Activated CD8-positive, alpha-beta T cell treated with anti-CD3 and anti-CD28 coated beads for 36 hours (primary cell): Measurements from ENCODE around the gene TMEM81. TPM values are rescaled to one million over a fixed set of nuclear protein-coding genes. Genes with fewer than 3 reads are reported as not detected.

Experiments used
- ATAC-seq: fragments of 200-7000 bp; cut with Tn5 transposase; one replicate; pipeline ENCODE4 v1.10.0; 2021; ENCODE audit warnings: mild to moderate bottlenecking, moderate library complexity
- CTCF ChIA-PET: fragments of 350-600 bp; sonication (Branson Sonifier 250); formaldehyde crosslinking; loops from one replicate; lab custom pipeline; 2021; ENCODE audit warnings: antibody characterized with exemption; lab: Charles Lee
- POLR2A ChIA-PET: fragments of 350-600 bp; sonication (Branson Sonifier 250); formaldehyde crosslinking; loops from one replicate; lab custom pipeline; 2021; ENCODE audit warnings: antibody characterized with exemption; lab: Charles Lee
- DNase-seq: peaks from one replicate; pipeline ENCODE4 v3.0.0-alpha.2; 2020
- H3K27ac Mint-ChIP-seq: one replicate; pipeline ENCODE4 v1.8.0; 2021; ENCODE audit warnings: mild to moderate bottlenecking, mixed read lengths
- H3K27me3 Mint-ChIP-seq: one replicate; pipeline ENCODE4 v1.8.0; 2021; ENCODE audit warnings: mixed read lengths
- H3K36me3 Mint-ChIP-seq: one replicate; pipeline ENCODE4 v1.8.0; 2021; ENCODE audit warnings: low read depth, mixed read lengths
- H3K4me1 Mint-ChIP-seq: one replicate; pipeline ENCODE4 v1.8.0; 2021; ENCODE audit warnings: low read depth, mixed read lengths
- H3K4me3 Mint-ChIP-seq: one replicate; pipeline ENCODE4 v1.8.0; 2021; ENCODE audit warnings: mild to moderate bottlenecking, moderate library complexity, mixed read lengths
- H3K9me3 Mint-ChIP-seq: one replicate; pipeline ENCODE4 v1.8.0; 2021; ENCODE audit warnings: mixed read lengths
- intact Hi-C: fragments of 100-400 bp; cut with micrococcal nuclease; formaldehyde crosslinking; loops from one replicate; pipeline ENCODE4 v1.10.0; 2022
- total RNA-seq, 2 experiments: library from RNA; stranded (reverse); gene quantifications; one replicate each; pipeline ENCODE4 v1.2.3, GENCODE V29; 2021
- TF ChIP-seq, protein P1 (sequence below): fragments of 200-600 bp; IDR thresholded peaks from one replicate; pipeline ENCODE4 v1.8.0; 2022; ENCODE audit warnings: antibody characterized with exemption, mild to moderate bottlenecking

Gene TMEM81
- total RNA-seq, 2 experiments from 2014 or later = 2.5 to 2.6 TPM

DNA sequence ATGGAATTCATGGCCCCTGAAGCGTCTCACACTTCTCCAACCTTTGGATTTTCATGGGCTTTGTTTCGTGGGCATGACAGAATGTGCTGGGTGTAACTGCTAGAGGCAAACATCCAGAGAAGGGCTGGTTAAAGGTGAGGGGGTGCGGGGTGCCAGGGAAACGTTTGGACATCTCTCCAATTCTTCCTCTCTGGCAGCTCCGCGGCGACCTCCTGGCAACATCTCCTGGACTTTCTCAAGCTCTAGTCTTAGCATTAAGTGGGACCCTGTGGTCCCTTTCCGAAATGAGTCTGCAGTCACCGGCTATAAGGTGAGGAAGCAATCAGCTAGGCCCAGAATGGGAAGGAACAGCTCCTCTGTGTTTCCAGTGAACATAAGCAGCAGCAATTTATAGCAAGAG is 12.0 kb downstream of the TMEM81 start:
- TF ChIP-seq, protein P1, sequence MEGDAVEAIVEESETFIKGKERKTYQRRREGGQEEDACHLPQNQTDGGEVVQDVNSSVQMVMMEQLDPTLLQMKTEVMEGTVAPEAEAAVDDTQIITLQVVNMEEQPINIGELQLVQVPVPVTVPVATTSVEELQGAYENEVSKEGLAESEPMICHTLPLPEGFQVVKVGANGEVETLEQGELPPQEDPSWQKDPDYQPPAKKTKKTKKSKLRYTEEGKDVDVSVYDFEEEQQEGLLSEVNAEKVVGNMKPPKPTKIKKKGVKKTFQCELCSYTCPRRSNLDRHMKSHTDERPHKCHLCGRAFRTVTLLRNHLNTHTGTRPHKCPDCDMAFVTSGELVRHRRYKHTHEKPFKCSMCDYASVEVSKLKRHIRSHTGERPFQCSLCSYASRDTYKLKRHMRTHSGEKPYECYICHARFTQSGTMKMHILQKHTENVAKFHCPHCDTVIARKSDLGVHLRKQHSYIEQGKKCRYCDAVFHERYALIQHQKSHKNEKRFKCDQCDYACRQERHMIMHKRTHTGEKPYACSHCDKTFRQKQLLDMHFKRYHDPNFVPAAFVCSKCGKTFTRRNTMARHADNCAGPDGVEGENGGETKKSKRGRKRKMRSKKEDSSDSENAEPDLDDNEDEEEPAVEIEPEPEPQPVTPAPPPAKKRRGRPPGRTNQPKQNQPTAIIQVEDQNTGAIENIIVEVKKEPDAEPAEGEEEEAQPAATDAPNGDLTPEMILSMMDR = no peak
- no peak overlapping the region for H3K4me3 Mint-ChIP-seq
- CTCF ChIA-PET = interaction anchor here (1.3 to 2.2 kb wide), 2 partner anchors 11 to 183 kb away, joined by 4 to 17 read pairs; no protein-coding TSS in a partner anchor
- H3K27ac Mint-ChIP-seq = no peak overlapping the region
- intact Hi-C loops = no loop called here
- no peak for ATAC-seq
- no peaks in the 10 kb centered on the region for H3K27me3 Mint-ChIP-seq
- POLR2A ChIA-PET = no interaction called here
- H3K4me1 Mint-ChIP-seq = no peaks in the 10 kb centered on the region
- H3K9me3 Mint-ChIP-seq = no peaks in the 10 kb centered on the region
- no peaks in the 10 kb centered on the region for H3K36me3 Mint-ChIP-seq
- DNase-seq = no peak

DNA sequence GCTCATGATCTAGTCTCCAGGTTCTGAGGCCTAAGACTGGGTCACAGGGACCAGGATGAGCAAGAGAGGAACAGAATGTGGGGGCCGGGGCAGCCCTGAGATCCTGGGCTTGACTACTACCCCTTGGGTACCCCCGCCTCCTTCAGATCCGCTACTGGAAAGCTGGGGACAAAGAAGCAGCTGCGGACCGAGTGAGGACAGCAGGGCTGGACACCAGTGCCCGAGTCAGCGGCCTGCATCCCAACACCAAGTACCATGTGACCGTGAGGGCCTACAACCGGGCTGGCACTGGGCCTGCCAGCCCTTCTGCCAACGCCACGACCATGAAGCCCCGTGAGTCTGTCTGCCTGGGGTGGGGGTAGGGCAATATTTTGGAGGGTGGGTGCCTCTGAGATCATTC is 12.5 kb downstream of the TMEM81 start:
- intact Hi-C loops = no loop called here
- CTCF ChIA-PET = interaction anchor here (1.3 to 2.2 kb wide), 2 partner anchors 10 to 184 kb away, joined by 4 to 17 read pairs; no protein-coding TSS in a partner anchor
- no peak for ATAC-seq
- H3K27ac Mint-ChIP-seq = no peak overlapping the region
- no peaks in the 10 kb centered on the region for H3K36me3 Mint-ChIP-seq
- POLR2A ChIA-PET = interaction anchor here (0.6 kb wide), 1 partner anchor 491 kb away, joined by 3 read pairs; no protein-coding TSS in a partner anchor
- H3K9me3 Mint-ChIP-seq = no peaks in the 10 kb centered on the region
- TF ChIP-seq, protein P1 = no peak
- H3K4me3 Mint-ChIP-seq = no peak overlapping the region
- no peak for DNase-seq
- H3K27me3 Mint-ChIP-seq = no peaks in the 10 kb centered on the region
- no peaks in the 10 kb centered on the region for H3K4me1 Mint-ChIP-seq

DNA sequence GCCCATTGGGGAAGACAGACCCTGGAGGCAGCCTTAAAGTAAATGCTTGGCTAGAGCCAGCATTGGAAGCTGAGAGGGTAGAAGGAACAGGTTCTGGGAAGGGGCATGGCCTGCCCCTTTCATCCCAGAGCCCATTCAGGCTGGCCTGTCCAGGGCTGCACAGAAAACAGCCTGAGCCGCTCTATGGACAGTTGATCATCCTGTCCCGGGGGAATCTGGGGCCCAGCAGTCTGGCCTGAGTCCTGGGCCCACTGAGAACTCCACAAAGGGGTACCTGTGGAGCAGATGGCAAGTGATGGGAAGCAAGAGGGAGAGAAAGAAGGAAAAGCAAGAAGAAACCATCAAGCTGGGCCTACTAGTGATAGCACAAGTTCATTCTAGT is 13.2 kb downstream of the TMEM81 start:
- H3K4me3 Mint-ChIP-seq = no peak overlapping the region
- ChIA-PET POLR2A (no interaction called here), CTCF (interaction anchor here (1.3 to 2.2 kb wide), 3 partner anchors 9 to 185 kb away, joined by 3 to 17 read pairs (median 4); no protein-coding TSS in a partner anchor)
- intact Hi-C loops = no loop called here
- H3K4me1 Mint-ChIP-seq = no peaks in the 10 kb centered on the region
- TF ChIP-seq, protein P1 = no peak
- H3K27me3 Mint-ChIP-seq = no peaks in the 10 kb centered on the region
- DNase-seq = no peak
- H3K9me3 Mint-ChIP-seq = no peaks in the 10 kb centered on the region
- no peak overlapping the region for H3K27ac Mint-ChIP-seq
- no peak for ATAC-seq
- no peaks in the 10 kb centered on the region for H3K36me3 Mint-ChIP-seq

DNA sequence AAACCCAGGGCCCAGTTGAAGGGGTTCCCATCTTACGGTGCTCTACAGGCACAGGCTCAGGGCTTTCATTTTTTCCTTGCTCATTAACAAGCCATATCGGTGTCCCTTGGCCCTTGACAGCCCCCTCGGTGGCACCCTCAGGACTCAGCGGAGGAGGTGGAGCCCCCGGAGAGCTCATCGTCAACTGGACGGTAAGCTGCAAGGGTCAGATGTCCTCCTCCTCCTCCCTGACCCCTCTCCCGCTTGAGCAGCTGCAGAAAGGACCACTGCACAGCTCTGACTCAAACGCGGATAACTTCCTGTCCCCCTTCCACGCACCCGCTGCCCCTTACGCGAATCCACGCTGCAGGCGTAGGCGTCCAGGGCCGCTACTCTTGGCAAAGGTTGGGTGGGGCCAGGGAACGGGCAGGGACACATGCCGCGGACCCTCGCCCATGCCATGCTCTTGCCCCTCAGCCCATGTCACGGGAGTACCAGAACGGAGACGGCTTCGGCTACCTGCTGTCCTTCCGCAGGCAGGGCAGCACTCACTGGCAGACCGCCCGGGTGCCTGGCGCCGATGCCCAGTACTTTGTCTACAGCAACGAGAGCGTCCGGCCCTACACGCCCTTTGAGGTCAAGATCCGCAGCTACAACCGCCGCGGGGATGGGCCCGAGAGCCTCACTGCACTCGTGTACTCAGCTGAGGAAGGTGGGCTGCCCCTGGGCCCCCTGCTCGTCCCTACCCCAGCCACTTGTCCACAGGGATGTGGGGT is 14.7 kb downstream of the TMEM81 start:
- no peaks in the 10 kb centered on the region for H3K4me1 Mint-ChIP-seq
- ATAC-seq (no peak), DNase-seq (no peak)
- H3K27ac Mint-ChIP-seq = no peak overlapping the region
- H3K27me3 Mint-ChIP-seq = no peaks in the 10 kb centered on the region
- no peak overlapping the region for H3K4me3 Mint-ChIP-seq
- intact Hi-C loops = no loop called here
- no peaks in the 10 kb centered on the region for H3K9me3 Mint-ChIP-seq
- TF ChIP-seq, protein P1 = no peak
- CTCF ChIA-PET = interaction anchor here (1.2 to 1.7 kb wide), 2 partner anchors 8 to 72 kb away, joined by 3 to 4 read pairs; no protein-coding TSS in a partner anchor
- no peaks in the 10 kb centered on the region for H3K36me3 Mint-ChIP-seq
- POLR2A ChIA-PET = no interaction called here

DNA sequence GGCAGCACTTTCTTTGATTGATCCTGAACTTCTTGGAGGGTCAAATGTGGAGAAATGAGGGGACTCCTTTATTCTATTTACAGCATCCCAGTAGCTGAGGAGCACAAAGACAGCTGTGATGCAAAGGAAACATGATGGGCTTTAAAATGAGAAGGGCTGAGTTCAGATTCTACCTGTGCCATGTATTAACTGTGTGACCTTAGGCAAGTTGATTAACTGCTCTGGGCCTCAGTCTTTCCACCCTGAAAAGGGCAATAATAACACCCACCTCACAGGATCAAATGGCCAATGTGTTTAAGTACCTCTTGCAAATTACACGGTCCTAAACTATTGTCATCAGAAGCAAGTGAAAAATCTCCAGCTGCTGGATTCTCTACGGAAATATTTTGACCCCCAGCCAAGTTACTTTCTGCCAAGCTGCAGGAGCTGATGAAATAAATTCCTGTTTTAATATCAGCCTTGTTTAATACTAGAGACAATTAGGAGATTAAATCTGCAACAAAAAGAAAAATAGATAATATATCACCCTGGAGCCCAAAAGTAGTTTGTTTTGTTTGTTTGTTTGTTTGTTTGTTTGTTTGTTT is 15.7 kb downstream of the TMEM81 start:
- TF ChIP-seq, protein P1 = no peak
- no peak overlapping the region for H3K27ac Mint-ChIP-seq
- intact Hi-C loops = no loop called here
- ATAC-seq = no peak
- no peaks in the 10 kb centered on the region for H3K36me3 Mint-ChIP-seq
- CTCF ChIA-PET = interaction anchor here (1.1 kb wide), 1 partner anchor 79 kb away, joined by 3 read pairs; no protein-coding TSS in a partner anchor
- DNase-seq = no peak
- POLR2A ChIA-PET = no interaction called here
- no peaks in the 10 kb centered on the region for H3K4me1 Mint-ChIP-seq
- no peaks in the 10 kb centered on the region for H3K27me3 Mint-ChIP-seq
- H3K4me3 Mint-ChIP-seq = no peak overlapping the region
- no peaks in the 10 kb centered on the region for H3K9me3 Mint-ChIP-seq
